Neural progenitor cell (in vitro differentiated cells): Measurements from ENCODE around the gene SERPIND1. TPM values are rescaled to one million over a fixed set of nuclear protein-coding genes. Genes with fewer than 3 reads are reported as not detected.

Experiments used
- DNase-seq: peaks from one replicate; pipeline ENCODE4 v3.0.0-alpha.2; 2016; ENCODE audit warnings: low spot score
- H2AFZ ChIP-seq: fragments of 200-600 bp; sonication (generic); replicated peaks from 2 replicates; pipeline ENCODE4 v1.6.1; 2016; ENCODE audit warnings: antibody characterized with exemption
- H3F3A ChIP-seq: fragments of 200-600 bp; sonication (generic); 2 replicates; pipeline ENCODE4 v1.6.1; 2016; ENCODE audit warnings: antibody characterized with exemption, low read depth
- H3K27ac ChIP-seq: fragments of 200-600 bp; sonication (generic); 2 replicates; pipeline ENCODE4 v1.5.1; 2016; ENCODE audit warnings: mild to moderate bottlenecking
- H3K27me3 ChIP-seq: fragments of 200-600 bp; sonication (generic); 2 replicates; pipeline ENCODE4 v1.6.1; 2016; ENCODE audit warnings: mild to moderate bottlenecking, moderate library complexity
- H3K36me3 ChIP-seq: fragments of 200-600 bp; sonication (generic); 2 replicates; pipeline ENCODE4 v1.5.1; 2016
- H3K4me1 ChIP-seq: fragments of 200-600 bp; sonication (generic); 2 replicates; pipeline ENCODE4 v1.6.1; 2016; ENCODE audit warnings: mixed run types
- H3K4me2 ChIP-seq: fragments of 200-600 bp; sonication (generic); 2 replicates; pipeline ENCODE4 v1.6.1; 2016
- H3K4me3 ChIP-seq: fragments of 200-600 bp; sonication (generic); 2 replicates; pipeline ENCODE4 v1.5.1; 2016
- H3K79me2 ChIP-seq: fragments of 200-600 bp; sonication (generic); 2 replicates; pipeline ENCODE4 v1.6.1; 2016; ENCODE audit warnings: low read depth
- H3K9ac ChIP-seq: fragments of 200-600 bp; sonication (generic); 2 replicates; pipeline ENCODE4 v1.6.1; 2016
- H3K9me3 ChIP-seq: fragments of 200-600 bp; sonication (generic); 2 replicates; pipeline ENCODE4 v1.5.1; 2016; ENCODE audit warnings: low read depth
- H4K20me1 ChIP-seq: fragments of 200-600 bp; sonication (generic); 2 replicates; pipeline ENCODE4 v1.6.1; 2016; ENCODE audit warnings: low read depth
- H3K27ac Mint-ChIP-seq: 3 replicates; pipeline ENCODE4 v1.8.0; 2021; ENCODE audit warnings: mixed read lengths
- H3K27me3 Mint-ChIP-seq: 2 replicates; pipeline ENCODE4 v1.8.0; 2022; ENCODE audit warnings: low read depth, mild to moderate bottlenecking, inconsistent platforms, moderate library complexity, mixed read lengths; ENCODE audit not compliant: insufficient read depth
- H3K36me3 Mint-ChIP-seq: 3 replicates; pipeline ENCODE4 v1.8.0; 2021; ENCODE audit warnings: mixed read lengths
- H3K4me1 Mint-ChIP-seq: 3 replicates; pipeline ENCODE4 v1.8.0; 2021; ENCODE audit warnings: mixed read lengths
- H3K4me3 Mint-ChIP-seq: 3 replicates; pipeline ENCODE4 v1.8.0; 2021; ENCODE audit warnings: mild to moderate bottlenecking, moderate library complexity, mixed read lengths
- H3K9me3 Mint-ChIP-seq: 3 replicates; pipeline ENCODE4 v1.8.0; 2020; ENCODE audit warnings: mixed read lengths
- CTCF ChIP-seq: fragments of 200-600 bp; sonication (generic); IDR thresholded peaks from 2 replicates; pipeline ENCODE4 v1.5.1; 2017; ENCODE audit warnings: antibody characterized with exemption, mild to moderate bottlenecking
- EZH2 ChIP-seq: fragments of 200-600 bp; sonication (generic); IDR thresholded peaks from 2 replicates; pipeline ENCODE4 v1.6.1; 2017; ENCODE audit warnings: antibody characterized with exemption, mild to moderate bottlenecking, moderate library complexity
- EZH2phosphoT487 ChIP-seq: fragments of 200-600 bp; sonication (generic); IDR thresholded peaks from 2 replicates; pipeline ENCODE4 v1.6.1; 2017; ENCODE audit warnings: antibody characterized with exemption
- total RNA-seq: library from RNA; depleted of rRNA; stranded (reverse); fragments of >200 nt; gene quantifications from 2 replicates; pipeline ENCODE4 v1.2.3, GENCODE V29; 2015; ENCODE audit warnings: low replicate concordance

SERPIND1 gene
- total RNA-seq, 1 donor from 2014 or later: not detected

- H3K27ac Mint-ChIP-seq: peak overlapping the region; percentile 8
- Histone ChIP-seq H3K27me3 (no peaks in the 10 kb centered on the region), H3K4me2 (no peak overlapping the region), H3K9me3 (no peaks in the 10 kb centered on the region), H2AFZ (no peak overlapping the region), H4K20me1 (no peaks in the 10 kb centered on the region), H3K36me3 (no peaks in the 10 kb centered on the region), H3K9ac (no peak overlapping the region), H3K79me2 (no peaks in the 10 kb centered on the region), H3K4me3 (no peak overlapping the region), H3K27ac (no peak overlapping the region), H3K4me1 (no peaks in the 10 kb centered on the region), H3F3A (no peaks in the 10 kb centered on the region)
- no peak for DNase-seq
- H3K4me1 Mint-ChIP-seq: no peaks in the 10 kb centered on the region
- H3K4me3 Mint-ChIP-seq: no peak overlapping the region
- TF ChIP-seq EZH2phosphoT487: no peak
- TF ChIP-seq CTCF: no peak
- TF ChIP-seq EZH2: no peak
- no peaks in the 10 kb centered on the region for H3K9me3 Mint-ChIP-seq
- H3K27me3 Mint-ChIP-seq: peaks cover 5% of the 10 kb centered on the region
- H3K36me3 Mint-ChIP-seq: peaks cover 9% of the 10 kb centered on the region
These were observed 24.5 kb upstream of the SERPIND1 start for GRCh38 chr22:20749453-20749852.

- Mint-ChIP-seq H3K27ac (no peak overlapping the region), H3K27me3 (peaks cover 5% of the 10 kb centered on the region), H3K36me3 (peaks cover 9% of the 10 kb centered on the region), H3K4me1 (no peaks in the 10 kb centered on the region), H3K9me3 (no peaks in the 10 kb centered on the region), H3K4me3 (no peak overlapping the region)
- H3K4me2 ChIP-seq: no peak overlapping the region
- H3K36me3 ChIP-seq: no peaks in the 10 kb centered on the region
- no peaks in the 10 kb centered on the region for H3K79me2 ChIP-seq
- H3K4me1 ChIP-seq: no peaks in the 10 kb centered on the region
- TF ChIP-seq CTCF: no peak
- no peak for TF ChIP-seq EZH2
- TF ChIP-seq EZH2phosphoT487: no peak
- H3F3A ChIP-seq: no peaks in the 10 kb centered on the region
- H3K27me3 ChIP-seq: no peaks in the 10 kb centered on the region
- H3K9ac ChIP-seq: no peak overlapping the region
- no peak for DNase-seq
- H3K9me3 ChIP-seq: no peaks in the 10 kb centered on the region
- H2AFZ ChIP-seq: no peak overlapping the region
- no peaks in the 10 kb centered on the region for H4K20me1 ChIP-seq
- H3K4me3 ChIP-seq: no peak overlapping the region
- no peak overlapping the region for H3K27ac ChIP-seq
These were observed 23.3 kb upstream of the SERPIND1 start for GRCh38 chr22:20750461-20751184.

GRCh38 chr22:20751185-20751851, 22.6 kb upstream of the SERPIND1 start:
- no peaks in the 10 kb centered on the region for H3K4me1 Mint-ChIP-seq
- H3K4me3 Mint-ChIP-seq: no peak overlapping the region
- Histone ChIP-seq H3K4me1 (no peaks in the 10 kb centered on the region), H3K9me3 (no peaks in the 10 kb centered on the region), H4K20me1 (no peaks in the 10 kb centered on the region), H3K27me3 (no peaks in the 10 kb centered on the region), H3F3A (no peaks in the 10 kb centered on the region), H3K4me3 (no peak overlapping the region), H3K4me2 (no peak overlapping the region), H3K36me3 (no peaks in the 10 kb centered on the region), H3K79me2 (no peaks in the 10 kb centered on the region), H2AFZ (no peak overlapping the region), H3K9ac (no peak overlapping the region), H3K27ac (no peak overlapping the region)
- no peaks in the 10 kb centered on the region for H3K9me3 Mint-ChIP-seq
- TF ChIP-seq EZH2phosphoT487 (no peak), EZH2 (no peak), CTCF (peak; percentile 40)
- H3K27ac Mint-ChIP-seq: no peak overlapping the region
- H3K36me3 Mint-ChIP-seq: peaks cover 12% of the 10 kb centered on the region
- peaks cover 5% of the 10 kb centered on the region for H3K27me3 Mint-ChIP-seq
- DNase-seq: peak; percentile 51
